ENCODE measurements around the gene CEP152. TPM values are rescaled to one million over a fixed set of nuclear protein-coding genes. Genes with fewer than 3 reads are reported as not detected.

CEP152 gene
- total and polyA plus RNA-seq, 10 of the 15 experiments (the other 5 are each of a cell fraction or from before 2014, with no cell fraction given): 5.3 to 22.6 (median 14.2) TPM

GRCh38 chr15:48800811-48801455, 9.9 kb downstream of the CEP152 start (continued):
- TF ChIP-seq, protein P1, sequence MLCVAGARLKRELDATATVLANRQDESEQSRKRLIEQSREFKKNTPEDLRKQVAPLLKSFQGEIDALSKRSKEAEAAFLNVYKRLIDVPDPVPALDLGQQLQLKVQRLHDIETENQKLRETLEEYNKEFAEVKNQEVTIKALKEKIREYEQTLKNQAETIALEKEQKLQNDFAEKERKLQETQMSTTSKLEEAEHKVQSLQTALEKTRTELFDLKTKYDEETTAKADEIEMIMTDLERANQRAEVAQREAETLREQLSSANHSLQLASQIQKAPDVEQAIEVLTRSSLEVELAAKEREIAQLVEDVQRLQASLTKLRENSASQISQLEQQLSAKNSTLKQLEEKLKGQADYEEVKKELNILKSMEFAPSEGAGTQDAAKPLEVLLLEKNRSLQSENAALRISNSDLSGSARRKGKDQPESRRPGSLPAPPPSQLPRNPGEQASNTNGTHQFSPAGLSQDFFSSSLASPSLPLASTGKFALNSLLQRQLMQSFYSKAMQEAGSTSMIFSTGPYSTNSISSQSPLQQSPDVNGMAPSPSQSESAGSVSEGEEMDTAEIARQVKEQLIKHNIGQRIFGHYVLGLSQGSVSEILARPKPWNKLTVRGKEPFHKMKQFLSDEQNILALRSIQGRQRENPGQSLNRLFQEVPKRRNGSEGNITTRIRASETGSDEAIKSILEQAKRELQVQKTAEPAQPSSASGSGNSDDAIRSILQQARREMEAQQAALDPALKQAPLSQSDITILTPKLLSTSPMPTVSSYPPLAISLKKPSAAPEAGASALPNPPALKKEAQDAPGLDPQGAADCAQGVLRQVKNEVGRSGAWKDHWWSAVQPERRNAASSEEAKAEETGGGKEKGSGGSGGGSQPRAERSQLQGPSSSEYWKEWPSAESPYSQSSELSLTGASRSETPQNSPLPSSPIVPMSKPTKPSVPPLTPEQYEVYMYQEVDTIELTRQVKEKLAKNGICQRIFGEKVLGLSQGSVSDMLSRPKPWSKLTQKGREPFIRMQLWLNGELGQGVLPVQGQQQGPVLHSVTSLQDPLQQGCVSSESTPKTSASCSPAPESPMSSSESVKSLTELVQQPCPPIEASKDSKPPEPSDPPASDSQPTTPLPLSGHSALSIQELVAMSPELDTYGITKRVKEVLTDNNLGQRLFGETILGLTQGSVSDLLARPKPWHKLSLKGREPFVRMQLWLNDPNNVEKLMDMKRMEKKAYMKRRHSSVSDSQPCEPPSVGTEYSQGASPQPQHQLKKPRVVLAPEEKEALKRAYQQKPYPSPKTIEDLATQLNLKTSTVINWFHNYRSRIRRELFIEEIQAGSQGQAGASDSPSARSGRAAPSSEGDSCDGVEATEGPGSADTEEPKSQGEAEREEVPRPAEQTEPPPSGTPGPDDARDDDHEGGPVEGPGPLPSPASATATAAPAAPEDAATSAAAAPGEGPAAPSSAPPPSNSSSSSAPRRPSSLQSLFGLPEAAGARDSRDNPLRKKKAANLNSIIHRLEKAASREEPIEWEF (IDR thresholded peaks at IDR 0.05; ENCODE audit: insufficient replicate concordance, low read depth, low read length): no peak
- TF ChIP-seq SMARCA5 (IDR thresholded peaks at IDR 0.05) (no peak), RAD21 (IDR thresholded peaks at IDR 0.05; ENCODE audit: insufficient read depth, low read depth, low read length) (peak; percentile 66)

GRCh38 chr15:48800245-48800644, 10.6 kb downstream of the CEP152 start:
- no peak overlapping the region for H2AFZ ChIP-seq (ENCODE audit: control insufficient read depth, low read depth, low read length)
- H3K79me2 ChIP-seq (ENCODE audit: control insufficient read depth, insufficient read depth, low read length): peaks cover 25% of the 10 kb centered on the region
- ATAC-seq (no peak), DNase-seq (ENCODE audit: low read depth, low spot score) (no peak), FAIRE-seq (no peak)
- CTCF ChIA-PET: interaction anchor here (0.7 to 7.4 kb wide), 4 partner anchors 11 to 442 kb away, joined by 3 to 69 read pairs (median 12); partner anchors contain the start of gene CEP152
- peaks cover 12% of the 10 kb centered on the region for H3K4me1 ChIP-seq (ENCODE audit: control insufficient read depth, insufficient read depth, low read length)
- H3K27ac ChIP-seq (ENCODE audit: control insufficient read depth, insufficient read depth): no peak overlapping the region
- no peak overlapping the region for H3K4me2 ChIP-seq (ENCODE audit: control insufficient read depth, insufficient read depth)
- intact Hi-C loops (cut with micrococcal nuclease; ENCODE audit: unreplicated experiment): no loop called here
- RAD21 ChIA-PET (ENCODE audit: unreplicated experiment): interaction anchor here (0.7 to 5.6 kb wide), 5 partner anchors 9 to 442 kb away, joined by 3 to 50 read pairs (median 3); partner anchors contain the start of gene CEP152
- POLR2A ChIA-PET: interaction anchor here (0.7 to 3.7 kb wide), 3 partner anchors 10 to 442 kb away, joined by 3 to 18 read pairs (median 4); partner anchors contain the start of gene CEP152
- peaks cover 0 to 14% of the 10 kb centered on the region in 2 experiments for H3K36me3 ChIP-seq (ENCODE audit: control insufficient read depth in 2 of 2, insufficient read depth in 2 of 2, low read length in 1 of 2)
- no TSS peak for BruUV-seq (replicated peaks)
- in situ Hi-C loops (cut with MboI): loop anchor here (25.0 kb wide), 1 partner anchor 638 kb away; no protein-coding TSS in a partner anchor
- no peaks in the 10 kb centered on the region for H3K9me3 ChIP-seq (replicated peaks; ENCODE audit: control insufficient read depth, insufficient read depth, low read length)
- SMC1A ChIA-PET (ENCODE audit: uncharacterized antibody, unreplicated experiment): interaction anchor here (0.8 to 6.2 kb wide), 4 partner anchors 10 to 445 kb away, joined by 3 to 32 read pairs (median 18); partner anchors contain the start of gene CEP152
- H4K20me1 ChIP-seq (ENCODE audit: control insufficient read depth, insufficient read depth): no peaks in the 10 kb centered on the region
- H3K27me3 ChIP-seq (replicated peaks in 1 of 2; ENCODE audit: control insufficient read depth in 2 of 2, insufficient read depth in 2 of 2, low read length in 1 of 2): no peaks in the 10 kb centered on the region
- WGBS (ENCODE audit: insufficient coverage, insufficient replicate concordance, low lambda C conversion rate, missing lambda C conversion rate): 81% methylated on average over 1 of the region's 1 CpG
- no peak overlapping the region for H3K9ac ChIP-seq (ENCODE audit: control insufficient read depth, insufficient read depth, low read length)
- no peak overlapping the region for H3K4me3 ChIP-seq
- no peak for TF ChIP-seq TCF3 (IDR thresholded peaks at IDR 0.05; ENCODE audit: borderline replicate concordance, insufficient read depth, low read depth, low read length)
- TF ChIP-seq POLR2AphosphoS2 (IDR thresholded peaks at IDR 0.05; ENCODE audit: low read depth, low read length): no peak
- no peak for TF ChIP-seq NR2F1 (conservative IDR thresholded peaks at IDR 0.05)
- no peak for TF ChIP-seq CREM (IDR thresholded peaks at IDR 0.05; ENCODE audit: low read depth)
- TF ChIP-seq ZNF622 (IDR thresholded peaks at IDR 0.05): no peak
- no peak for TF ChIP-seq SPI1 (IDR thresholded peaks at IDR 0.05; ENCODE audit: borderline replicate concordance, insufficient read depth, low read depth, low read length)
- no peak for TF ChIP-seq GATAD2B (conservative IDR thresholded peaks at IDR 0.05; ENCODE audit: low read depth)
- no peak for TF ChIP-seq HDAC2 (IDR thresholded peaks at IDR 0.05)
- TF ChIP-seq RELA (IDR thresholded peaks at IDR 0.05; ENCODE audit: borderline replicate concordance, partially characterized antibody): no peak
- no peak for TF ChIP-seq POLR2AphosphoS5 (IDR thresholded peaks at IDR 0.05; ENCODE audit: low read length)
